Erythroblast (primary cell): Measurements from ENCODE around the gene GTF3C4.

Source experiments
- GATA1 ChIP-seq: IDR thresholded peaks from 2 replicates; pipeline ENCODE4 v1.6.1; 2011; ENCODE audit warnings: low read depth, mild to moderate bottlenecking, control low read depth, low read length, moderate library complexity
- POLR2A ChIP-seq: IDR thresholded peaks from 2 replicates; pipeline ENCODE4 v1.6.1; 2011; ENCODE audit warnings: mild to moderate bottlenecking, low read length

- TF ChIP-seq POLR2A (no peak), GATA1 (no peak)
Measured at GRCh38 chr9:132694144-132694543, 23.9 kb downstream of the GTF3C4 start.
